Body of pancreas (tissue), 4 donors: ENCODE results near the gene SLC6A17.

ENCODE experiments used
- POLR2A ChIP-seq, 3 donors: fragments of 450-650 bp; IDR thresholded peaks; one replicate each; pipeline ENCODE4 v1.6.1; 2016; ENCODE audit warnings: antibody characterized with exemption in 3 of 3, mild to moderate bottlenecking in 2 of 3
- TF ChIP-seq, protein P1 (sequence below), 7 experiments: fragments of 450-650 bp in 4 of 7; fragments of 200-600 bp in 3 of 7; sonication (generic) in 3 of 7; IDR thresholded peaks; one replicate each; pipeline ENCODE4 v1.5.1; 2016 to 2019; ENCODE audit warnings: antibody characterized with exemption in 7 of 7

DNA sequence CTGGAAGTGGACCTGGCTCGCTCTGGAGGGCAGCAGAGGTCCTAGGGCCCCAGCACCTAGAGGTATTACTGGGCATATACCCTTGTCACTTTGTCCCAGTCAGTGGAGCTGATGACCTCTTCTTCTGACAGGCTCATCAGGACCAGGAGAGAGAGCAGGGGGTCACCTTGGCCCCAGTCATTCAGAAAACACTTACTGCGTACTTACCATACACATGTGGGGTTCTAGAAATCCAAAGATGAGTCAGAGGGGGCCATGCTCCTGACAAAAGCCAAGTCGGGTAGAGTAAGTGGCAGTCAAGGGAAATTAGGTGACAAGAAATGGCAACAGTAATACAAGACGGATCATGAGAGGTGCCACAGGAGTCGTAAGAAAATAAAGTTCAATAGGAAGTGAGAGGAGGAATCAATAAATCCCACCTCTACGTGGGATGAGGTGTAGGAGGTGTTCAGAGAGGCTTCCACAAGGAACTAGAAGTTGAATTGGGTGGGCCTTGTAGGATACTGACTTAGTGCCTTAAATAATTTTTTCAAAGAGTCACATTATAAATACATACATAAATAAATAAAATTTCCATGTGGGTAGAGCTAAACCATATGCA, 66.7 kb downstream of the SLC6A17 start:
- TF ChIP-seq, protein P1, sequence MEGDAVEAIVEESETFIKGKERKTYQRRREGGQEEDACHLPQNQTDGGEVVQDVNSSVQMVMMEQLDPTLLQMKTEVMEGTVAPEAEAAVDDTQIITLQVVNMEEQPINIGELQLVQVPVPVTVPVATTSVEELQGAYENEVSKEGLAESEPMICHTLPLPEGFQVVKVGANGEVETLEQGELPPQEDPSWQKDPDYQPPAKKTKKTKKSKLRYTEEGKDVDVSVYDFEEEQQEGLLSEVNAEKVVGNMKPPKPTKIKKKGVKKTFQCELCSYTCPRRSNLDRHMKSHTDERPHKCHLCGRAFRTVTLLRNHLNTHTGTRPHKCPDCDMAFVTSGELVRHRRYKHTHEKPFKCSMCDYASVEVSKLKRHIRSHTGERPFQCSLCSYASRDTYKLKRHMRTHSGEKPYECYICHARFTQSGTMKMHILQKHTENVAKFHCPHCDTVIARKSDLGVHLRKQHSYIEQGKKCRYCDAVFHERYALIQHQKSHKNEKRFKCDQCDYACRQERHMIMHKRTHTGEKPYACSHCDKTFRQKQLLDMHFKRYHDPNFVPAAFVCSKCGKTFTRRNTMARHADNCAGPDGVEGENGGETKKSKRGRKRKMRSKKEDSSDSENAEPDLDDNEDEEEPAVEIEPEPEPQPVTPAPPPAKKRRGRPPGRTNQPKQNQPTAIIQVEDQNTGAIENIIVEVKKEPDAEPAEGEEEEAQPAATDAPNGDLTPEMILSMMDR (IDR thresholded peaks at IDR 0.05): no peak
- TF ChIP-seq POLR2A (IDR thresholded peaks at IDR 0.05): no peak
